ENCODE results near the gene CCNY.

DNA sequence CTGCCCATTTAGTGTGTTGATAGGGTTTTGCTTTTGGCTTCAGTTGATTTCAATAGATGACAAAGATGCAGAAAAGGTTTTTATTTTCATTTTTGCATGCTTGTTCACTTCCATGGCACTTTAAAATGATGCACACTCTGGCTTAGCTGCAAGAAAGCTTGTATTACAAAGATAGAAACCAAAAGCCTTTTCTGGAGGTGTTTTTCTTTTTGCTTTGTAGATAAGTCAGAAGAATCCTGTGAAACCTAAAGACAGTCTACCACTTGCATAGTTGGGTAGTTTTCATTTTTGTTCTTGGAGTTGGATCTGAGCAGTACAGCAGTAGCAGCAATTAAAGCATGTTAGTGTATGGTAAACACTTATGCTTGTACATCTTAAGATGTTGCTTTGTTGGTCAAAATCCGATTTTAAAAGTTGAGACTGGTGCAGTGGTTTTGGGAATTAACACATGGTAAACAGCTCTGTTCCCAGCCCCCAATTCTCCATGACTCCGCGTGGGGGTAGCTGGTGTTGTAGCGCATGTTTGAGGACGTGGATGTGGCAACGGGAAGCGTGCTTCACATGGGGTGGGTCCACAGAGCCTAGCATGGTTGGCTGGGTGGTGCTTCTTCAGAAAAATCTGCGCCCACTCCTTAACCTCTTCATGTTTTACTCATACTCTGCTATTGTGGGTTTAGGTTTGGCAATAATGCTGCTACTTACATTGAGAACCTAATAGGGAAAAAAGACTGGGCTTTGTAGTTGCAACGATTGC, 19.8 kb downstream of the CCNY start:
- TF ChIP-seq, protein P1, sequence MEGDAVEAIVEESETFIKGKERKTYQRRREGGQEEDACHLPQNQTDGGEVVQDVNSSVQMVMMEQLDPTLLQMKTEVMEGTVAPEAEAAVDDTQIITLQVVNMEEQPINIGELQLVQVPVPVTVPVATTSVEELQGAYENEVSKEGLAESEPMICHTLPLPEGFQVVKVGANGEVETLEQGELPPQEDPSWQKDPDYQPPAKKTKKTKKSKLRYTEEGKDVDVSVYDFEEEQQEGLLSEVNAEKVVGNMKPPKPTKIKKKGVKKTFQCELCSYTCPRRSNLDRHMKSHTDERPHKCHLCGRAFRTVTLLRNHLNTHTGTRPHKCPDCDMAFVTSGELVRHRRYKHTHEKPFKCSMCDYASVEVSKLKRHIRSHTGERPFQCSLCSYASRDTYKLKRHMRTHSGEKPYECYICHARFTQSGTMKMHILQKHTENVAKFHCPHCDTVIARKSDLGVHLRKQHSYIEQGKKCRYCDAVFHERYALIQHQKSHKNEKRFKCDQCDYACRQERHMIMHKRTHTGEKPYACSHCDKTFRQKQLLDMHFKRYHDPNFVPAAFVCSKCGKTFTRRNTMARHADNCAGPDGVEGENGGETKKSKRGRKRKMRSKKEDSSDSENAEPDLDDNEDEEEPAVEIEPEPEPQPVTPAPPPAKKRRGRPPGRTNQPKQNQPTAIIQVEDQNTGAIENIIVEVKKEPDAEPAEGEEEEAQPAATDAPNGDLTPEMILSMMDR (IDR thresholded peaks at IDR 0.05 in 4 of 5, conservative IDR thresholded peaks at IDR 0.05 in 1 of 5): no peak
- no peak for TF ChIP-seq POLR2A (IDR thresholded peaks at IDR 0.05)
